Measurements from ENCODE around the gene FNDC5. TPM values are rescaled to one million over a fixed set of nuclear protein-coding genes. Genes with fewer than 3 reads are reported as not detected.

Gene FNDC5
- polyA plus RNA-seq, 1 donor (not counting 4 experiments of a cell fraction or from before 2014, with no cell fraction given), result not detected

DNA sequence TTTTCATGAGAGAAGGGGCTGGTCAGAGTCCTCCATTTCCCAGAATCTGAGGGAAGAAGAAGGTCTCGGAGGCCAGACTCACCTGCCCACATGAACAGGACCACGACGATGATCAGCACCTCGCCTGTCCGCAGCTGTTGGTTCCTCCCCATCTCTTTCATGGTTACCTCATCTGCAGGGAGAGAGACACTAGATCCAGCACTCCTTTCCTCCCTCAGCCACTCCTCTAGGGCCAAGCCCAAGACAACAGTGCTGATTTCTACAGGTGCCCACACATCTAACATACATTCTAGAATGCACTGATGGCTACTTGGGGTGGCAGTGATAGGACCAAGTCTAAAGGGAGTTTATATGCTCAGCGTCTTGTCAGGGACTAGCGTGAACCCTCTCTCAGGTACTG, 3.0 kb downstream of the FNDC5 start:
- H3K9me3 ChIP-seq (ENCODE audit: control insufficient read depth, low read depth, low read length), result no peaks in the 10 kb centered on the region
- DNase-seq (ENCODE audit: low read depth, low spot score), result no peak
- no peaks in the 10 kb centered on the region for H3K4me1 ChIP-seq (ENCODE audit: control insufficient read depth, extremely low read depth, insufficient read depth, low read length)
- no peak overlapping the region for H3K4me3 ChIP-seq (ENCODE audit: control insufficient read depth in 2 of 3, extremely low read depth in 1 of 3, insufficient read depth in 2 of 3, low read depth in 1 of 3, low read length in 3 of 3)
- no peak for FAIRE-seq
- H4K20me1 ChIP-seq (ENCODE audit: control insufficient read depth, extremely low read depth, insufficient read depth, low read length), result no peaks in the 10 kb centered on the region
- TF ChIP-seq, protein P1, sequence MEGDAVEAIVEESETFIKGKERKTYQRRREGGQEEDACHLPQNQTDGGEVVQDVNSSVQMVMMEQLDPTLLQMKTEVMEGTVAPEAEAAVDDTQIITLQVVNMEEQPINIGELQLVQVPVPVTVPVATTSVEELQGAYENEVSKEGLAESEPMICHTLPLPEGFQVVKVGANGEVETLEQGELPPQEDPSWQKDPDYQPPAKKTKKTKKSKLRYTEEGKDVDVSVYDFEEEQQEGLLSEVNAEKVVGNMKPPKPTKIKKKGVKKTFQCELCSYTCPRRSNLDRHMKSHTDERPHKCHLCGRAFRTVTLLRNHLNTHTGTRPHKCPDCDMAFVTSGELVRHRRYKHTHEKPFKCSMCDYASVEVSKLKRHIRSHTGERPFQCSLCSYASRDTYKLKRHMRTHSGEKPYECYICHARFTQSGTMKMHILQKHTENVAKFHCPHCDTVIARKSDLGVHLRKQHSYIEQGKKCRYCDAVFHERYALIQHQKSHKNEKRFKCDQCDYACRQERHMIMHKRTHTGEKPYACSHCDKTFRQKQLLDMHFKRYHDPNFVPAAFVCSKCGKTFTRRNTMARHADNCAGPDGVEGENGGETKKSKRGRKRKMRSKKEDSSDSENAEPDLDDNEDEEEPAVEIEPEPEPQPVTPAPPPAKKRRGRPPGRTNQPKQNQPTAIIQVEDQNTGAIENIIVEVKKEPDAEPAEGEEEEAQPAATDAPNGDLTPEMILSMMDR (optimal IDR thresholded peaks at IDR 0.05 in 1 of 3, IDR thresholded peaks at IDR 0.05 in 1 of 3, conservative IDR thresholded peaks at IDR 0.05 in 1 of 3; ENCODE audit: extremely low read depth in 1 of 3, insufficient read depth in 2 of 3, low read length in 3 of 3), result no peak
- TF ChIP-seq EZH2 (IDR thresholded peaks at IDR 0.05; ENCODE audit: low read length), result no peak
- H3K9me1 ChIP-seq (ENCODE audit: control insufficient read depth, extremely low read depth, insufficient read depth, low read length), result no peaks in the 10 kb centered on the region
- H3K27me3 ChIP-seq (ENCODE audit: control insufficient read depth, extremely low read depth, insufficient read depth, low read length), result peaks cover 24% of the 10 kb centered on the region
- no peaks in the 10 kb centered on the region for H3K79me2 ChIP-seq (ENCODE audit: control insufficient read depth, insufficient read depth, low read length)
- no peaks in the 10 kb centered on the region for H3K36me3 ChIP-seq (ENCODE audit: control insufficient read depth in 2 of 2, extremely low read depth in 1 of 2, insufficient read depth in 2 of 2, low read length in 2 of 2)
- H3K4me2 ChIP-seq (ENCODE audit: control insufficient read depth, extremely low read depth, insufficient read depth, low read depth, low read length), result no peak overlapping the region
- H3K9ac ChIP-seq (ENCODE audit: control insufficient read depth, extremely low read depth, insufficient read depth, low read length), result no peak overlapping the region
- H2AFZ ChIP-seq (ENCODE audit: control insufficient read depth, low read length), result no peak overlapping the region
- dilution Hi-C loops (cut with MboI; ENCODE audit: extremely low pct_ligation_motif_present, low sequenced_read_pairs), result no loop called here
- H3K27ac ChIP-seq (ENCODE audit: control insufficient read depth, insufficient read depth, low read length), result no peak overlapping the region

DNA sequence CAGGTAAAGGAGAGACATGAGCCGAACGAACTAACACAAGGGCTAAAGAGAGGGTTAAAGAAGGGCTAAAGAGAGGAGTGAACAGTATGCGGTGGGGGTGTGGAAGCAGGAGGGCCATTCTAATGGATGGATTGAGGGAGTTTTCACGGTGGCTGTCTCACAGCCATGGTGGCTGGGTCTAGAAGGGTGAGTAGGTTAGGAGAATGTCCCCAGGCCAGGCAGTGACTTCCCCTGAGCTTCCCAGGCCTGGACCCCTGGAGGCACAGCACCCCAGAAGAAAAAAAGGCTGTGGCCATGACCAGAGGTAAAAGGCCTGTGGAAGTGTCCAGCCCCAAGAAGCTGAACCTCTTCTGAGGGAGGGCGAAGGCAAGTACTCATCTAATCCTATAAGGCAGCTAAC, 3.6 kb downstream of the FNDC5 start:
- Histone ChIP-seq H3K27me3 (ENCODE audit: control insufficient read depth, extremely low read depth, insufficient read depth, low read length) (peaks cover 22% of the 10 kb centered on the region), H3K9me3 (ENCODE audit: control insufficient read depth, low read depth, low read length) (no peaks in the 10 kb centered on the region), H4K20me1 (ENCODE audit: control insufficient read depth, extremely low read depth, insufficient read depth, low read length) (no peaks in the 10 kb centered on the region), H3K9ac (ENCODE audit: control insufficient read depth, extremely low read depth, insufficient read depth, low read length) (no peak overlapping the region), H3K4me2 (ENCODE audit: control insufficient read depth, extremely low read depth, insufficient read depth, low read depth, low read length) (no peak overlapping the region), H2AFZ (ENCODE audit: control insufficient read depth, low read length) (no peak overlapping the region), H3K27ac (ENCODE audit: control insufficient read depth, insufficient read depth, low read length) (no peak overlapping the region), H3K9me1 (ENCODE audit: control insufficient read depth, extremely low read depth, insufficient read depth, low read length) (no peaks in the 10 kb centered on the region), H3K4me3 (ENCODE audit: control insufficient read depth in 2 of 3, extremely low read depth in 1 of 3, insufficient read depth in 2 of 3, low read depth in 1 of 3, low read length in 3 of 3) (no peak overlapping the region), H3K36me3 (ENCODE audit: control insufficient read depth in 2 of 2, extremely low read depth in 1 of 2, insufficient read depth in 2 of 2, low read length in 2 of 2) (peaks cover 0 to 1% of the 10 kb centered on the region in 2 experiments), H3K79me2 (ENCODE audit: control insufficient read depth, insufficient read depth, low read length) (no peaks in the 10 kb centered on the region), H3K4me1 (ENCODE audit: control insufficient read depth, extremely low read depth, insufficient read depth, low read length) (no peaks in the 10 kb centered on the region)
- dilution Hi-C loops (cut with MboI; ENCODE audit: extremely low pct_ligation_motif_present, low sequenced_read_pairs), result no loop called here
- FAIRE-seq (no peak), DNase-seq (ENCODE audit: low read depth, low spot score) (no peak)
- TF ChIP-seq, protein P1 (optimal IDR thresholded peaks at IDR 0.05 in 1 of 3, IDR thresholded peaks at IDR 0.05 in 1 of 3, conservative IDR thresholded peaks at IDR 0.05 in 1 of 3; ENCODE audit: extremely low read depth in 1 of 3, insufficient read depth in 2 of 3, low read length in 3 of 3), result no peak
- no peak for TF ChIP-seq EZH2 (IDR thresholded peaks at IDR 0.05; ENCODE audit: low read length)

Measured in keratinocyte (primary cell).